Gastroesophageal sphincter (tissue), 4 donors: ENCODE results near the gene STX5. TPM values are rescaled to one million over a fixed set of nuclear protein-coding genes. Genes with fewer than 3 reads are reported as not detected.
A peak's percentile ranks its signal among the peaks of the same experiment; 100 is the strongest.

Experiments
- ATAC-seq: fragments of 150-250 bp; one replicate; pipeline ENCODE4 v1.9.1; 2016; ENCODE audit warnings: mild to moderate bottlenecking, moderate library complexity
- H3K27ac ChIP-seq, 4 donors: fragments of 200-600 bp; sonication (generic) in 3 of 4; 1 replicate in 3 of 4; 2 replicates in 1 of 4; pipeline ENCODE4 v1.5.1; 2016 to 2019
- H3K27me3 ChIP-seq: fragments of 200-600 bp; sonication (generic); one replicate; pipeline ENCODE4 v1.5.1; 2019
- H3K36me3 ChIP-seq, 2 donors: fragments of 200-600 bp; sonication (generic); one replicate each; pipeline ENCODE4 v1.5.1; 2019; ENCODE audit warnings: control low read depth in 1 of 2
- H3K4me1 ChIP-seq, 3 donors: fragments of 200-600 bp; sonication (generic); 1 replicate in 2 of 3; 2 replicates in 1 of 3; pipeline ENCODE4 v1.5.1; 2016 to 2019; ENCODE audit warnings: control low read depth in 2 of 3
- H3K4me3 ChIP-seq, 2 donors: fragments of 200-600 bp; sonication (generic); one replicate each; pipeline ENCODE4 v1.5.1; 2019; ENCODE audit warnings: mild to moderate bottlenecking in 1 of 2, moderate library complexity in 1 of 2
- H3K9me3 ChIP-seq, 3 donors: fragments of 200-600 bp; sonication (generic); one replicate each; pipeline ENCODE4 v1.5.1; 2017 to 2019; ENCODE audit warnings: control low read depth in 2 of 3
- EP300 ChIP-seq: sonication (generic); formaldehyde crosslinking; IDR thresholded peaks from one replicate; pipeline ENCODE4 v1.6.1; 2017; ENCODE audit warnings: antibody characterized with exemption, mild to moderate bottlenecking
- POLR2A ChIP-seq, 2 donors: fragments of 450-650 bp; IDR thresholded peaks; one replicate each; pipeline ENCODE4 v1.6.1; 2017; ENCODE audit warnings: antibody characterized with exemption in 2 of 2, mild to moderate bottlenecking in 2 of 2, moderate library complexity in 1 of 2
- POLR2AphosphoS5 ChIP-seq: sonication (generic); formaldehyde crosslinking; IDR thresholded peaks from one replicate; pipeline ENCODE4 v1.6.1; 2017; ENCODE audit warnings: antibody characterized with exemption
- WGBS, 2 donors: methylation state at CpG; one replicate each; pipeline ENCODE4 v1.1.5; 2018; ENCODE audit warnings: low coverage in 1 of 2; 5-methylcytosine and 5-hydroxymethylcytosine counted together
- total RNA-seq, 4 donors: library from RNA; depleted of rRNA; stranded (reverse); fragments of >200 nt; gene quantifications; one replicate each; pipeline ENCODE4 v1.1.0, GENCODE V29; 2016
- TF ChIP-seq, protein P1 (sequence below), 4 experiments: fragments of 200-600 bp in 2 of 4; fragments of 450-650 bp in 2 of 4; sonication (generic) in 1 of 4; IDR thresholded peaks; one replicate each; pipeline ENCODE4 v1.5.1; 2017 to 2019; ENCODE audit warnings: antibody characterized with exemption in 4 of 4, mild to moderate bottlenecking in 2 of 4, moderate library complexity in 2 of 4

The STX5 gene
- total RNA-seq, 4 donors from 2014 or later = 23.3 to 31.6 (median 27.8) TPM

DNA sequence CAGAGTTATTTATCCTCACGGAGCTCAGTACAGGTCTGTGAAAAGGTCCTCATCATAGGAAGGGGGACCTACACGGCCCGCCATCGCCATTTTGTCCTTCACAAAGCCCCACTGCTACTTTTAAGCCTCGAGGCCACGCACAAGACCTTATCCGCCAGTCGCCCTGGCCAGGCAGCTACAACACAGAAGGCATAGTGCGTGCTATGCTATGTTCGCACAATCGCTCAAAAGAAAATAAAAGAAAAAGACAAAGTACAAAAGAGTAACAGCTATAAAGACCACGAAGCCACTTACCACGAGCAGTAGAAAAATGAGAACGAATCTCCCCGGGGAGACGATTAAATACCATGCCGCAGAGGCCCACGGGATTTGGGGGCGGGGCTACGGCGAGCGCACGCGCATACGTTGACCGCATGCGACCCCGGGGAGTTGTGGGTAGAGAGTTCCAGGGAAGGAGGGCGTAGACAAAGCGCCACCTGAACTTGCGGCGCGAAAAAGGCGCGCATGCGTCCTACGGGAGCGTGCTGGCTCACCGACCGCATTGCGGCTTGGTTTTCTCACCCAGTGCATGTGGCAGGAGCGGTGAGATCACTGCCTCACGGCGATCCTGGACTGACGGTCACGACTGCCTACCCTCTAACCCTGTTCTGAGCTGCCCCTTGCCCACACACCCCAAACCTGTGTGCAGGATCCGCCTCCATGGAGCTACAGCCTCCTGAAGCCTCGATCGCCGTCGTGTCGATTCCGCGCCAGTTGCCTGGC is 23.9 kb upstream of the STX5 start:
- peak overlapping the region; percentile 75 to 83 for H3K4me3 ChIP-seq
- peaks cover 5 to 32% of the 10 kb centered on the region in 2 donors for H3K36me3 ChIP-seq
- no peaks in the 10 kb centered on the region for H3K9me3 ChIP-seq
- 1 to 10% methylated on average over 2 to 36 of the region's 54 CpGs for WGBS, 2 donors
- peak; percentile 100 for ATAC-seq
- peaks cover 10 to 39% (median 24%) of the 10 kb centered on the region in 3 donors for H3K4me1 ChIP-seq
- H3K27ac ChIP-seq = peak overlapping the region; percentile 77 to 86 (median 86)
- no peaks in the 10 kb centered on the region for H3K27me3 ChIP-seq
- TF ChIP-seq EP300 (no peak), POLR2AphosphoS5 (peak; percentile 100), POLR2A (IDR thresholded peaks at IDR 0.05) (peak; percentile 93 to 97)
- TF ChIP-seq, protein P1, sequence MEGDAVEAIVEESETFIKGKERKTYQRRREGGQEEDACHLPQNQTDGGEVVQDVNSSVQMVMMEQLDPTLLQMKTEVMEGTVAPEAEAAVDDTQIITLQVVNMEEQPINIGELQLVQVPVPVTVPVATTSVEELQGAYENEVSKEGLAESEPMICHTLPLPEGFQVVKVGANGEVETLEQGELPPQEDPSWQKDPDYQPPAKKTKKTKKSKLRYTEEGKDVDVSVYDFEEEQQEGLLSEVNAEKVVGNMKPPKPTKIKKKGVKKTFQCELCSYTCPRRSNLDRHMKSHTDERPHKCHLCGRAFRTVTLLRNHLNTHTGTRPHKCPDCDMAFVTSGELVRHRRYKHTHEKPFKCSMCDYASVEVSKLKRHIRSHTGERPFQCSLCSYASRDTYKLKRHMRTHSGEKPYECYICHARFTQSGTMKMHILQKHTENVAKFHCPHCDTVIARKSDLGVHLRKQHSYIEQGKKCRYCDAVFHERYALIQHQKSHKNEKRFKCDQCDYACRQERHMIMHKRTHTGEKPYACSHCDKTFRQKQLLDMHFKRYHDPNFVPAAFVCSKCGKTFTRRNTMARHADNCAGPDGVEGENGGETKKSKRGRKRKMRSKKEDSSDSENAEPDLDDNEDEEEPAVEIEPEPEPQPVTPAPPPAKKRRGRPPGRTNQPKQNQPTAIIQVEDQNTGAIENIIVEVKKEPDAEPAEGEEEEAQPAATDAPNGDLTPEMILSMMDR (IDR thresholded peaks at IDR 0.05) = peak in 2 of 4 experiments; percentile 16 to 22

DNA sequence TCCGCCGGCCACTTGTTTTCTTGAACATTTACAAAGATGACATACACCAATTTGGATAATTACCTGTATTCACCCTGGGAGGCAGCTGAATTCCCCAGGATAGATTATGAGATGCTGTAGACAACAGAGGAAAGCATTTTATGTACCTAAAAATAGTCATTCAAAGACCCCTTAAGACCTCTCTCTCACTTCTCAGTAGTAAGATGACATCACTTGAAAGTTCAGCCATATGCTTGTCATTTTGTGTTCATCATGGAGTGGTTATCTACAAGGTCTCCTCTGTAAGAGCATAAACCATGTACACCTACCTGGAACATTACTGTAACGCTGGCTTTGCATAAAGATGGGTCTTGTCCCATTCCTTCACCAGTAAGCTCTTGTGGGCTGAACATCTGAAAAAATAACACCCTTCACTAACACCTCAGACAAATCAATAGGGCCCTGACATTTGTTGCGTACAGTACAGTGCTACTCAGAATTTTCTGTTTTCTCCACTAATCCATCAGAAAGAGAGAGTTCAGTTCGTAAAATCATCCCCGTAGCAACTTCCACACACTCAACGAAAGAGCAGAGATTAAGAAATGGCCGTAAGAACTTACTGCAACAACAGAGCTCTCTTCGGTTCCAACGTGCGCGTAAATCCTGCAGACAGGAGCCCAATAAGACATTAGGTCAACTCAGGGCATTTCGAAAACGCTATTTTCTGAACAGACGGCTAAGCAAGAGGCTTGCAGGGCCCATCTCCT is 23.1 kb upstream of the STX5 start:
- H3K27me3 ChIP-seq = no peaks in the 10 kb centered on the region
- ATAC-seq = no peak
- no peaks in the 10 kb centered on the region for H3K9me3 ChIP-seq
- H3K4me3 ChIP-seq = peak overlapping the region; percentile 75 to 83
- WGBS, 2 donors = 1 to 3% methylated on average over 7 to 14 of the region's 15 CpGs
- H3K36me3 ChIP-seq = peaks cover 5 to 32% of the 10 kb centered on the region in 2 donors
- no peak for TF ChIP-seq POLR2A (IDR thresholded peaks at IDR 0.05)
- no peak for TF ChIP-seq POLR2AphosphoS5
- TF ChIP-seq, protein P1 (IDR thresholded peaks at IDR 0.05) = no peak
- no peak for TF ChIP-seq EP300
- peaks cover 10 to 39% (median 24%) of the 10 kb centered on the region in 3 donors for H3K4me1 ChIP-seq
- H3K27ac ChIP-seq = peak overlapping the region; percentile 77 to 86 (median 86)

DNA sequence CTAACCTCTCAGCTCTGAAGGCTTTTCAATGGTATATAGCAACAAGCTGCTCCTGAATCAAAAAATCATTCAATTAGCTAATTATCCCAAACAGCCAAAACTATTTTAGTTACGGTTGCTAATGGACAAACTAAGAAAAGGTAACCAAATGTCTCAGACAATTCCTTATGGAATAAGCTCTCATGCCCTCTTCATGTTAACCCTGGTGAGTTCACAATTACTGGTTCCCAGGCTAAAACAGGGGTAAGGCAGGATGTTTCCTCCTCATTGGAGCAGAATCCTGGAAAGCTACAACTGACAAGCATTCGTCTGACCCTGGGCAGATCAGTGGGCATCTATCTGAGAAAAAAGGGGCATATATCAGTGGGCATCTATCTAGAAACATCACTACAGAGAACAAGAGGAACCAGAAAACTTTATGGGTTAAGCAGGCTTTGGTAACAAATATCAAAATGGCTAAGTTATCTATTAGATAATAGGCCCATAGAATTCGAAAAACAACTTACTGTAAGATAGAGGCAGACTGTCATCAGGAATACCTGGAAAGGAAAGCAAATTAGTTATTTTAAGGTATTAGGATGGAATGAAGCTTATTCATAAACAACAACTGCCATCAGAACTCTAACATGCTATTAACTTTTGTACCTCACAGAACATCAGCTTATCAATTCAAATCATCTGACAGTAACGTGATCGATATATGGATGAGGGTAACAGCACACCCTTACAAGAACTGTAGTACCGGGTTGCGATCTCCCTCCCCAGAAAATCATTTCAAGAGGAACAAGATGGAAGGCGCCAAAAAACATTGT is 22.4 kb upstream of the STX5 start:
- 5 to 9% methylated on average over 7 to 8 of the region's 8 CpGs for WGBS, 2 donors
- Histone ChIP-seq H3K4me1 (peaks cover 10 to 39% (median 24%) of the 10 kb centered on the region in 3 donors), H3K36me3 (peaks cover 5 to 32% of the 10 kb centered on the region in 2 donors), H3K27me3 (no peaks in the 10 kb centered on the region), H3K27ac (peak overlapping the region; percentile 77 to 86 (median 86)), H3K9me3 (no peaks in the 10 kb centered on the region), H3K4me3 (peak overlapping the region; percentile 75 to 83)
- ATAC-seq = no peak
- TF ChIP-seq POLR2AphosphoS5 (no peak), POLR2A (IDR thresholded peaks at IDR 0.05) (no peak), EP300 (no peak)
- TF ChIP-seq, protein P1 (IDR thresholded peaks at IDR 0.05) = no peak

DNA sequence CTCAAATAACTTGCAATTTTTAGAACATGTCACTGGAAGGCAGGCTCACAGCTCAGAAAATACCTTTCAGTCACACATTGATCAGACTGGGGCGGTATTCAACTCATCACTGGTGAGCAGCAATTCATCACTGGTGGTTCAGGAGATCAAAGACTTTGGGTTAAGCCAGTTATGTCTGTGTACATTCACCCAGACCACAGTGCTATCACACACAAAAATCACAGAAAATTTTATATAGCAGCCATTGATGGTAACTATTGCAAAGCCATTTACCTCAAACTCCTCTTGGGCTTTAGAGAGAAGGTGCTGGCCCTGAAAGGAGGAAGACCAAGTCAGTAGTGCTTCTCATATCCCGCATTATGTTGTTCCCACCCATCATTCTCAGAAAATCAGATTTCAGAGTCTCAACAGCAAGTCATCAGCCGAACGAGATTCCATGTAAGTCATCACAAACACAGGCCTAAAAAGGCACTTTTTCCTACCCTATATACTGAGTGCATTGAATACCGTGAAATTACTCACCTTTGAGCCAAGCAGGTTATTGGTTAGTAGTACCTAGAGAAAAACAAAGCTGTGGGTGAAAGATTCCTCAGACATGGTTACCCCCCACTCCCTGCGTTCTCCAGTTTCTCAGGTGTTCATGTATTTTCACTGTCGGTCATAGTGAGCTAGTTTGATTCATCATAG is 21.6 kb upstream of the STX5 start:
- peak overlapping the region in 2 of 4 donors; percentile 19 to 21 for H3K27ac ChIP-seq
- TF ChIP-seq EP300 (no peak), POLR2AphosphoS5 (no peak), POLR2A (IDR thresholded peaks at IDR 0.05) (no peak)
- TF ChIP-seq, protein P1 (IDR thresholded peaks at IDR 0.05) = no peak
- no peak for ATAC-seq
- H3K9me3 ChIP-seq = no peaks in the 10 kb centered on the region
- H3K36me3 ChIP-seq = peaks cover 5 to 32% of the 10 kb centered on the region in 2 donors
- H3K27me3 ChIP-seq = no peaks in the 10 kb centered on the region
- H3K4me1 ChIP-seq = peaks cover 10 to 39% (median 24%) of the 10 kb centered on the region in 3 donors
- 51 to 58% methylated on average over 6 to 7 of the region's 7 CpGs for WGBS, 2 donors
- H3K4me3 ChIP-seq = peak overlapping the region in 1 of 2 donors; percentile 75
